ENCODE data around the gene LDHAL6B.
A peak's percentile ranks its signal among the peaks of the same experiment; 100 is the strongest.
"Not testable (repeated sequence)": the region's sequence is repeated elsewhere in the genome, so short reads cannot be mapped to it uniquely, and the experiment has no call there.

LDHAL6B gene

GRCh38 chr15:59206623-59207183 lies at the start of gene LDHAL6B:
TSS of gene LDHAL6B (plus strand) at chr15:59206843. CDS start at chr15:59206941, 98 bp downstream.
- DNase-seq: no peak

DNA sequence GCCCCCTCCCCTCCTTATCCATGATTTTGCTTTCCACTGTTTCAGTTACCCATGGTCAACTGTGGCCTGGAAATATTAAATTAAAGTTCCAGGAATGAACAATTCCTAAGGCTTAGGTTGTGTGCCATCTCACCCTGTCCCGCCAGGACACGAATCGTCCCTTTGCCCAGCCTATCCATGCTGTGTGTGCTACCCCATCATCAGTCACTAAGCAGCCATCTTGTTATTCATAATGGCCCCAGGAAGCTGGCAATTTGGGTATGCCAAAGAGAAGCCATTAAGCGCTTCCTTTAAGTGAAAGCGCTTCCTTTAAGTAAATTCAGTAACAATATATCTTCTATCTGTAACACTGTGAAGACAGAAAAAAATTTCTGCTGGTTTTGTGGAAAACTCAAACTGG lies 49.2 kb upstream of the LDHAL6B start:
- no peak for DNase-seq

DNA sequence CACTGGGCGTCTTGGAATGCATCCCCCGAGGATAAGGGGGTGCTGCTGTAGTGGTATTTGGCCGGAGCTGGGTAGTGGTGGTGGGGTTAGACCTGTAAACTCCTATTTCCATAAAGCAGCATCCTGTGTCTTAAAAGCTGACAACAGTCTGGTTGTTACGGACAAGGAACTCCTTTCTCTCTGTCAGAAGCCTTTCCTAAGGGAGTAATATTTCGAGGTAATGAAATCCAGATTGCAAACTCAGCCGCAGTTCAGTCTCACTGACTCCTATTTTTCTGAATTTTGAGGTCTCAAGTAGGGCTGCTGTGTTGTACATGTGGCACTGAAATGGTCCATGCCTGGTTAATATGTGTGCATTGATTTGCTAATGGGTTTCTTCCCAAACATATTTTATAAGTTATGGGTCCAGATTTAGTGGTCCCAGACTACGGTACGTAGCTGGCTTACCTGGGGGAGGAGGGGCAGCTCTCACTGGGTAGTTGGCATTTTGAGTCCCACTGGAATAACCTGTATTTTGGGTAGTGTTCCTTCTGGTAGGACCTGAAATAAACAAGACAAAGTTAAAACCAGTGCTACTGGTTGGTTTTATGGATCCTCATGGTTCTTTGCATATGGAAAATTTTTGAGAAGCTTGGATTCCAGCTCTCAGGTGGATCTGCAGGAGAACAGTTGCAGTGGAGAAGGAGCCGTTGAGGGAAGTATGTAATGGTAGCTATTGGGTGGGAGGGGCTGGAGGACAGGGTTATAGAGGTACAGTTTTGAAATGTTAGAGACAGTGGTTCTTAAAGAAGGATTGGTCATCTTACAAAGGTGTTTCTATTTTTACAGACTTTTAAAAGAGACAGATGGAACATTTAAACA lies 48.6 kb upstream of the LDHAL6B start:
- peak; percentile 62 for DNase-seq

- DNase-seq: peak; percentile 77
Observed at GRCh38 chr15:59158701-59159034, 48.0 kb upstream of the LDHAL6B start.

DNA sequence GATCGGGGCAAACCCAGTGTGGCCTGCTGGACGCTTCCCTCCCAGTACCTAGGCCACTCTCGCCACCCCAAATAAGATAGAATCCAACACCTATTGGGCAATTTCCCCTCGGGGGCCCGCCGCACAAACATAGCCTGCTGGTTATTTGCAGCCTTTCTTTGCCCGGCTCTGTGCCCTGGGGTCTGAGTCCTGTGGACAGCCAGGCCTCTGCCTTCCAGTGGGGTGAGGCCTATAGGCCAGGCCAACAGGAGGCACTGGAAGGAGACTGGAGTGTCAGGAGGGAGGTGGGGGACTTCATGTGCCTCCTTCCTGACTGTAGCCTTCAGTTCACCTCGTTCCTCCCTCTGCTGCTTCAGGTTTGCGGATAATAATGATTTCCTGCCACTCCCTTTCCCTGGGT lies 47.4 kb upstream of the LDHAL6B start:
- DNase-seq: no peak

DNA sequence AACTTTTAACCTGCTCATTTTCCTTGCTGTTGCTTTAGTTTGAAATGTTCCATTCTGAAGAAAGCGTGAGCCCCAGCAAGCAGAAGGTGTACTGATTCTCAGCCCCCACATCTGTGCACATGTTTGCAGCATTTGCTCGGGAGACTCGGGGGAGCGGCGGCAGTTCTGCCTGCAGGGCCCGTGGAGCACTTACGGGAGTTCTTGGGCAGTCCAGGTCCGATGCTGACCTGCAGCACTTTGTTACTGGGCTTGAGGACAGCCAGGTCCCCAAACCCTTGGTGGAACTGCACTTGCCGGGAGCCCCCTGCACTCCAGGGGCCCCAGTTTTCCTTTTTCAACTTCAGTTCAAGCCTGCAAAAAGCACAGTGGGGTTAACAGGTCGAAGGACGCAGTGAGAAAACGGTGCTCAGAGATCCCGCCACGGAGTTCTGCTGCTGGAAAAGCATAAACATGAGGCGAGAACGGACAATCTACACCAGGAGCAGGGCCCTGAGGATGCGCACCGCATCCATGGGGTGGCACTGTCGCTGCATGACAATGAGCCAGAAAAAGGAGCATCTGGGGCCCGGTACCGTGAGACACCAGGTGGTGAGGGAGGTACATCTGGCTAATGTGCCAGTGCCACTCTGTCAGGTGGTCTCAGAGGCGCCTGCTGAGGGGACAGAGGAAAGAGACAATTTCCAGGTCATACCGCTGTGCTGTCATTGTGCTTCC lies 45.6 kb upstream of the LDHAL6B start:
- DNase-seq: peak; percentile 43

DNA sequence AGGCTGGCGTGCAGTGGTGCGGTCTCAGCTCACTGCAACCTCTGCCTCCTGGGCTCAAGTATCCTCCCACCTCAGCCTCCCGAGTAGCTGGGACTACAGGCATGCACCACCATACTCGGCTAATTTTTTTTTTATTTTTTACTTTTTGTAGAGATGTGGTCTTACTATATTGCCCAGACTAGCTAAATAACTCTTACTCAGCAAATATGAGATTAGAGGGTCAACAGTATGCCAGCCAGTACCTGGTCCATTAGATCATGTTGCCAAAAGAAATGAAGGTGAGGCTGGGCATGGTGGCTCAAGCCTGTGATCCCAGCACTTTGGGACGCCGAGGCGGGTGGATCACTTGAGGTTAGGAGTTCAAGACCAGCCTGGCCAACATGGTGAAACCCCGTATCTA lies 44.6 kb upstream of the LDHAL6B start:
- DNase-seq: not testable (repeated sequence)

DNA sequence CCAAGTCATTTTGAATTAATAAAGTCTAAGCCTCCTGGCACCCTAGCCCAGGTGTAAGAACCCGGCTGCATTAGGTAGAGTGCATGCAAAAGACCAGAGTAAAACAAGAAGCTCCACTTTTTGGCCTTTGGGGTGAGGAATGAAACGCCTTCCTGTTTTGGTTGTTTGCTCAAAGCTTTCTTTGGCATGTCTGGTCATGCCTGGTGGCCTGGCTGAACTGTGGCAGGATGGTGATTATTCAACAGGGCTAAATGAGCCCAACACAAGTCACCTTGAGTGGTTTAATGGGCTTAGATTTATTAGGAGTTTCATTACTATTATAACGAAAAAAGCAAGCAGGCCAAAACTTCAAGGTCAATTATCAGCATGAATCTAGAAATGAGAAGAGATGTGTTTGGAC lies 40.9 kb upstream of the LDHAL6B start:
- peak; percentile 59 for DNase-seq

DNA sequence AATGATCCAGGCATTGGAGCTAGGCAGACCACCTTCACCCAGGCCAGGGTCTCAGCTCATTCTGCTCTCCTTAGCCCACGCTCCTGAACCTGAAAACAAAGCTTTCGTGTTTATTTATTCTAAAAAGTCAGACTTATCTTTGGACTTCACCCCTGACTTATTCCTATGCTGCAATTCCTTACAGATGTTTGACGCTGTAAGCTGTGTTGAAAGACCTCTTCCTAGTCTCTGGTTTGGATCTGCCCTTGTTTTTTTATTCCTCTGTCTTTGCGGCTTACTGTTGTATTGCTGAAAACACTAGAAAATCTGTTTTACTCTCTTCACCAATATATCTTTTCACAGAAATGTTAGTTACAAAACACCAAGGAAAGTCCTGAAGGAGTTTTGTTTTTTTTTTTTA lies 40.5 kb upstream of the LDHAL6B start:
- DNase-seq: no peak

- peak; percentile 87 for DNase-seq
Observed at GRCh38 chr15:59166601-59167265, 39.9 kb upstream of the LDHAL6B start.

DNA sequence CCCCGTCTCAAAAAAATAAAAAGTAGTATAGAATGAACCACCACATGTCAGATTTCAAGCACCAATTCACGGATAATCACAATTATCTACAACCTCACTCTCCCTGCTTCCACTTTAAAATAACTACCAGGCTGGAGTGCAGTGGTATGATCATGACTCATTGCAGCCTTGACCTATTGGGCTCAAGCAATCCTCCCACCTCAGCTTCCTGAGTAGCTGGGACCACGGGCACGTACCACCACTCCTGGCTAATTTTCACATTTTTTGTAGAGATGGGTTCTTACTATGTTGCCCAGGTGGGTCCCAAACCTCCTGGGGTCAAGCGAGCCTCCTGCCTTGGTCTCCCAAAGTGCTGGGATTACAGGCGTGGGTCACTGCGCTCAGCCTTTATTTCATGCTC lies 38.1 kb upstream of the LDHAL6B start:
- DNase-seq: no peak

DNA sequence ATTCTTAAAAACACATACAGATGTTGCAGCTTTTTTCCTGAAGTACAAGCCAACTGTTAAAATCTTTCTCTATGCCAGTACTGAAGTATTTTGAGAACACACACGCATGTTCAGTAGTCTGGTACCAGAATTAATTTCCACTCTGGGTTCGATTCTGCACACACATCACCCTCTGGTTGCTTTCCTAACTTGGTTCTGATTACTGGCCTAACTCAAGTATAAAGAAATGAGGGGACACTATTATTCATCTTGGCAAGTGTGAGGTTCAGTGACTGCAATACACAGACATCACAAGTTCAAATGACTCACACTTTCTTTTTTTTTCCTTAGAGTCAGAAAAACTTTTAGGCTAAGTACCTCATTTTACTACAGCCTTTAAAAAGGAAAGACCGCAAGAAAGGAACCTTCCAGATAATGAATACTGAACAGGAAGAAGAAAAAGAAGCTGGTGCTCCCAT lies 37.4 kb upstream of the LDHAL6B start:
- no peak for DNase-seq

- peak; percentile 46 for DNase-seq
Observed at GRCh38 chr15:59170295-59171066, 36.2 kb upstream of the LDHAL6B start.

GRCh38 chr15:59171067-59171397 lies 35.6 kb upstream of the LDHAL6B start:
- no peak for DNase-seq

DNA sequence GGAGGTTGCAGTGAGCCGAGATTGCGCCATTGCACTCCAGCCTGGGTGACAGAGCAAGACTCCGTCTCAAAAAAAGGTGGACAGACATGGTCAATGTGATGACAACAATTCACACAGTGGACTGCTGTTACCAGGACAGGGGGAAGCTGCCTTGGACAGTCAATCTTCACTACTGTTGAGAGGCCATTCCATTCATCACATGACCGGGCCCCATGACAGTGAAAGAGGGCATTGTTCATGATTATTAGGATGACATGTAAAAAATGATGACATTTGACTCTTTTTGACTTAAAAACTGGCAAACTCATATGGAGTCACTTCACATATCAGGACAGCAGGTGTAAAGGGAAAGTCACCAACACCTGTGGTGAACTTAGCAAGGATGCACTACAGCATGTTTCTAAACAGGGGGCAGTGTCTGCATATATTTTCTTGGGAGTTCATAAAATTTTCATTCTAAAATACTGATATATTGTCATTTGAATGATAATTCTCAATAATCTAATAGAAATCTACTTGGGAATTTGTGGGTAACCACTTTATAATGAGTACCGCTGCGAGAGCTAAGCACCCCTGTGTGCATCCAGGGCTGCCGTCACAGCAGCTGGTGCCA lies 34.2 kb upstream of the LDHAL6B start:
- no peak for DNase-seq

DNA sequence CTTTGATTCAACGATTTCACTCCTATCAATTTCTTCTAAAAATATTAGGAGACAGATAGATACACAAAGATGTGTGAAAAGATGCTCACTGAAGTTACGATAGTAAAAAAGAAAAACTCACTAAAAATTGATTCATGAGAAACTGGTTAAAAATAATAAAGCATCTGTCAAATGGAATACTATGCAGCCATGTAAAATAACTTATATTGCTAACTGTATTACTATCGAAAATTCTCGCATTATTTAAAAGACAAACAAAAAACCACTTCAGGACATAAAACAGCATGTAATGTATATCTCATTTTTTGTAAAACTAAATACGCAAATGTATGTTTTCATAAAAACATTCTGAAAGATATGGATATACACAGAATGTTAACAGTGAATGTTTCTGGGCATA lies 33.4 kb upstream of the LDHAL6B start:
- no peak for DNase-seq

DNA sequence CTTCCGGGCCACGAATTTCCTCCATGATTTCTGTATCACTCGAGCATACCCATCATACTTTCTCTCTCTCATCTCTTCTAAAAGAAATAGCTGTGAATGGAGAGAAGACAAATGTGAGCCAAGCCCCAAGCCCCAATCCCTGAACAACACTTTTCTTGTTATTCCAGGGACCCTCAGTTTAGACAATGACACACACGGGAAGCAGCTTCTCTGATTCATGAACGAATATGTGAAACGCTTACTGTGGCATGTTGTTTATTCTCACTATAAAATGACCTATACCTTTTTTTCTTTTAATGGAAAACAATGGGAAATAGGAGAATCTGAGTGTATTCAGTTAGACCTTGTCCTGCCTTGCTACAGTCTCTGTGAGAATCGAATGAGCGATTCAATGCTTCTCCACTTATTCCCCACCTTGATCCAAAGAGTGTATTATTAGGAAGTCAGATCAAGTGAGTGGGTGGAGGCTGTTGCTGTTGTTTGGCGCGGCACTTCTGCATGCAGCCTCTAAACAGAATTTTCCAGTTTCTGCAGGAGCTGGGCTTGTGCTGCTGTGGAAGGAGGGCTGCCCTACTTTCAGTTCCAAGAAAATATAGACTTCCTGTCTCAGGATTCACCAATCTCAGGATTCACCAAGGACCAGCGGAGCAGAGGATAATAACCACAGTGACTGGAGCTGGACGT lies 32.4 kb upstream of the LDHAL6B start:
- DNase-seq: no peak

DNA sequence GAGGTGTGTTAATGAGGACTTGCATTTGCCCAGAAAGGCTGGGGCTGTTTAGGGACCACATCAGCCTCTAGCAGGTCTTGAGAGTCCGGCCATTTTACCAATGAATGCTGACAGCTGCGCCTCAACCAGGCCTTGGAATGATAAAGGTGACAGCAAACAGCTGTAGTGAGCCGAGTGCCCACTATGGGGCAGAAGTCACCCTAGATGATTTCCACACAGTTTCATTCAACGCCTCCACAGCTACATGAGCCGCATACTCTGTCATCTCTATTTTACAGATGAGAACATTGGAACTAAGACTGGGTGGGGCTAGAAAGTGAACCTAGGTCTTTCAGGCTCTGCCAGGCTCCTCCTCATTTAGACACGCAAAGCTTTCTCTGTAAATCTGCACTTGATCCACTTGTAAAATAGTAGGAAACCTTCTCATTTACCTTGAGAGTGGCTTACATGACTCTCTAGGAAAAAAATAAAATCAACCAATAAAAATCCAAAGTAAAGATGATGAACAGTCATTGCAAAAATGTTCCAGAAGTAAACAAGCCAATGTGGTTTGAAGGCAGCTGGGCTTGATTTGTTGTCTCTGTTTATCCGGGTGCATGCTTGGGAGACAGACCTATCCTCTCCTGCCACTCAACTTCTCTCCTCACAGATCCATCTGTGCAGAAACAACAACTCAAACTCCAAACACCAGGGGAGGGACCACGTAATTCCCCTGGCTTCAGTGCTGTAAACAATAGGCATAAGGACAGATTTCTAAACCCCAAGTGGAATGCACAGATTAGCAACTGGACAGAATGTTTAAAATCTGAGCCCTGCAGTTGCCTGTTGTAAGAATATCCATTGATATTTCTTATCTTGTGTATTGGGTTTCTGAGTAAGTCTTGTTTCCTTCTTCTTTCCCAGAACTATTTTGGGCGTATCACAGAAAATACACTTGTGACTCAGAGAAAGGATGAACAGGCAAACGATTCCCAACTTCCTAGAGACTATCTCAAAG lies 31.5 kb upstream of the LDHAL6B start:
- DNase-seq: peak; percentile 79

DNA sequence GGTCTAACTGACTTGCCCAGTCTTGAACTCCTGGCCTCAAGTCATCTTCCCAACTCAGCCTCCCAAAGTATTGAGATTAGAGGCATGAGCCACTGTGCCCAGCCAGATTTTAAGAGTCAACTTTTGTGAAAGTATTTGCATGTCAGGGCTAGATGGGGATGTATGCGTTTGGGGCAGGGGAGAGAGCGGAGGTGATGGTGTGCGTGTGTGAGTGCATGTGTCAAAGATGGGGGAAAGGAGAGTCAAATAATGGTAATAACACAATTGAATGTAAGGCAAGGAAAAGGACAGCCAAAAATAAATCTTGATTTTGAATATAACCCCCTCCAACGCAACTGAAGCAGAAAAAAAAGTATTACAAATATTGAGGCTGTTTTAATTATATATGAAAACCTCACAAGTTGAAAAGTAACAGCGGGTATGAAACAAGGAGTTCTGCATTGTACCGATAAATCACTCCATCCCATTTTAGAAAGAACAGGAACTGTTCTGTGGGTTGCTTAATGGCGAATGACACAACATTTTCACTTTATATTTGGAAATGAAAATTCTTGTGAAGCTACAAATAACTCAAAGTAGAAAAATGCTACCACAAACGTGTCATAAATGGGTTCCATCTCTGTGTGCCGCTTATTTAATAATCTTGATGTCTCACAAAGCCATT lies 29.9 kb upstream of the LDHAL6B start:
- no peak for DNase-seq

- DNase-seq: no peak
Observed at GRCh38 chr15:59177317-59177660, 29.4 kb upstream of the LDHAL6B start.

All from NCI-H510A treated with DMSO at 0.1 percent for 48 hours (cell line).